Endothelial cell of umbilical vein (primary cell): ENCODE measurements around the gene GPR89A.

ENCODE experiments used
- CTCF ChIP-seq, 2 donors: IDR thresholded peaks; 1 replicate in 1 of 2; 2 replicates in 1 of 2; pipeline ENCODE4 v1.5.1; 2011; ENCODE audit warnings: low read length in 2 of 2, mild to moderate bottlenecking in 2 of 2, moderate library complexity in 2 of 2, control low read depth in 1 of 2, inconsistent platforms in 1 of 2, low read depth in 1 of 2; ENCODE audit not compliant: insufficient read depth in 1 of 2; ENCODE audit errors: extremely low read depth in 1 of 2
- EZH2 ChIP-seq: IDR thresholded peaks from 2 replicates; pipeline ENCODE4 v1.6.1; 2012; ENCODE audit warnings: borderline replicate concordance, low read depth, mild to moderate bottlenecking, moderate library complexity, low read length, inconsistent platforms; ENCODE audit not compliant: severe bottlenecking
- GATA2 ChIP-seq: IDR thresholded peaks from 2 replicates; pipeline ENCODE4 v1.7.0; 2011; ENCODE audit warnings: low read depth, mild to moderate bottlenecking, moderate library complexity, mixed read lengths, low read length; ENCODE audit not compliant: insufficient read length, insufficient read depth
- MAX ChIP-seq: IDR thresholded peaks from 2 replicates; pipeline ENCODE4 v1.6.1; 2011; ENCODE audit not compliant: insufficient read depth, insufficient read length
- POLR2A ChIP-seq: IDR thresholded peaks from 2 replicates; pipeline ENCODE4 v1.6.1; 2012; ENCODE audit warnings: low read depth, mild to moderate bottlenecking, control low read depth, low read length

GRCh38 chr1:145688328-145688727 lies 80.5 kb downstream of the GPR89A start:
- TF ChIP-seq GATA2: no peak
- no peak for TF ChIP-seq EZH2
- TF ChIP-seq CTCF (IDR thresholded peaks at IDR 0.05; ENCODE audit: extremely low read depth in 1 of 2, insufficient read depth in 1 of 2, low read depth in 1 of 2, low read length in 2 of 2): no peak
- TF ChIP-seq MAX: no peak
- no peak for TF ChIP-seq POLR2A
